ENCODE results near the gene COP1. TPM values are rescaled to one million over a fixed set of nuclear protein-coding genes. Genes with fewer than 3 reads are reported as not detected.
A peak's percentile ranks its signal among the peaks of the same experiment; 100 is the strongest.

COP1 gene
- 100 to 1,000 TPM in 1 of 7 donors, 10 to 100 TPM in 6; 61.0 to 110 (median 78.9) TPM for total RNA-seq
- 10 to 100 TPM; 46.7 to 52.8 (median 49.6) TPM for polyA plus RNA-seq
- long read RNA-seq, donor 1, partial matches to known transcripts, result 0 of 4 reads
- long read RNA-seq, donor 1, other reads (novel, unspliced or antisense), result 0 of 4 reads
- long read RNA-seq, donor 2, partial matches to known transcripts, result 6 of 12 reads
- long read RNA-seq, donor 2, other reads (novel, unspliced or antisense), result 0 of 12 reads

DNA sequence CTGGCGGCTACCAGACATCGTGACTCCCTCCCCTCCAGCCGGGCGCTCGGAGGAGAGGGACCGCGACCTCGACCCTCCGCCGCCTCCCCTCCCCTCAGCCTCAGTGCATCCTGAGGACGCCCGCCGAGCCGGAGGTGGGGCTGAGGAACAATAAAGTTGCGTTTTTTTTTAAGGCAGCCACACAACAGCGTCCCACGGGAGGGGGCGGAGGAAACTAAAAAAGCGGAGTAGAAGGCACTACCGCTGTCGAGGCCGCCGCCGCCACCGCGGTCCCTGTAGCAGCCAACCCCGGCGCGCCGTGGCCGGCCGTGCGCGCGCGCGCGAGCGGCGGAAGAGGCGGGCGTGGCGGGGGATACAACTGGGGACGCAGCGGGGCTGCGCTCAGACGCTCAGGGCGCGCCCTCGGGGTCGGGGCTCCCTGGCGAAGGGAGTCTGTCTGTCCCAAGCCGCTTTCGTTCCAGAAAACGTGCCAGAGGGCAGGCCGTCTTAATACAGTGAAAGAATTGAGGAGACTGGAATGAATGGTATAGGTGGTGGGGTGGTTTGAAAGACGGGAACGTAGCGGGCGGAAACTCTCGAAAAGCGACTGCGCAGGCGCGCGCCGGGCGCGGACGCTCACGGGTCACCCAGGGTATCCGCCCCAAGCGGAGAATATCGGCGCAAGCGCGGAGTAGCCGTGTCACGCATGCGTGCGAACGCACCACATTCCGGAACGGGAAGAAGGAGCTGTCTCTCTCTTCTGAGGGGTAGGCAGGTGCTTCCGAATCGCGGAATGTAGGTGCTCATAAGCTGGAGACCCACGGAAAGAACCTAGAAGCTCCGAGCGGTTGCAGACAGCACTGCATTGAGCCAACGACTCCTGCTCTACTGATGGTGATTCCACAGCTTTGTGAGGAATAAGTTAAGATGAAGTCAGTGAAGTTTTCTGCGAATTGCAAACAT, at the start of gene COP1:
COP1 (minus strand) TSS at position 326 of the 942 bp plus-strand sequence; CDS start at position 18, 308 bp downstream.
- no peaks in the 10 kb centered on the region for H3K27me3 ChIP-seq (replicated peaks in 1 of 7)
- intact Hi-C loops (cut with DNase I; ENCODE audit: low total_unique reads), result no loop called here
- TF ChIP-seq POLR2A (IDR thresholded peaks at IDR 0.05), result peak; percentile 50 to 89 (median 77)
- TF ChIP-seq POLR2AphosphoS5 (IDR thresholded peaks at IDR 0.05), result peak; percentile 92 to 97 (median 95)
- TF ChIP-seq, protein P1, sequence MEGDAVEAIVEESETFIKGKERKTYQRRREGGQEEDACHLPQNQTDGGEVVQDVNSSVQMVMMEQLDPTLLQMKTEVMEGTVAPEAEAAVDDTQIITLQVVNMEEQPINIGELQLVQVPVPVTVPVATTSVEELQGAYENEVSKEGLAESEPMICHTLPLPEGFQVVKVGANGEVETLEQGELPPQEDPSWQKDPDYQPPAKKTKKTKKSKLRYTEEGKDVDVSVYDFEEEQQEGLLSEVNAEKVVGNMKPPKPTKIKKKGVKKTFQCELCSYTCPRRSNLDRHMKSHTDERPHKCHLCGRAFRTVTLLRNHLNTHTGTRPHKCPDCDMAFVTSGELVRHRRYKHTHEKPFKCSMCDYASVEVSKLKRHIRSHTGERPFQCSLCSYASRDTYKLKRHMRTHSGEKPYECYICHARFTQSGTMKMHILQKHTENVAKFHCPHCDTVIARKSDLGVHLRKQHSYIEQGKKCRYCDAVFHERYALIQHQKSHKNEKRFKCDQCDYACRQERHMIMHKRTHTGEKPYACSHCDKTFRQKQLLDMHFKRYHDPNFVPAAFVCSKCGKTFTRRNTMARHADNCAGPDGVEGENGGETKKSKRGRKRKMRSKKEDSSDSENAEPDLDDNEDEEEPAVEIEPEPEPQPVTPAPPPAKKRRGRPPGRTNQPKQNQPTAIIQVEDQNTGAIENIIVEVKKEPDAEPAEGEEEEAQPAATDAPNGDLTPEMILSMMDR (IDR thresholded peaks at IDR 0.05 in 8 of 11, conservative IDR thresholded peaks at IDR 0.05 in 3 of 11), result peak in 8 of 11 experiments; percentile 17 to 61 (median 45)
- WGBS, 5 donors, result 0 to 1% (median 0%) methylated on average over 46 to 92 of the region's 92 CpGs
- H3K27ac ChIP-seq, result peak within 1 kb of the TSS; percentile 94 to 100 (median 97)
- H3K36me3 ChIP-seq, result no peaks in the 10 kb centered on the region
- H3K4me1 ChIP-seq, result peaks cover 30 to 78% (median 52%) of the 10 kb centered on the region in 6 donors
- peak within 1 kb of the TSS; percentile 65 to 95 (median 84) for H3K4me3 ChIP-seq
- DNase-seq, result peak; percentile 99
- H3K9me3 ChIP-seq, result no peaks in the 10 kb centered on the region

DNA sequence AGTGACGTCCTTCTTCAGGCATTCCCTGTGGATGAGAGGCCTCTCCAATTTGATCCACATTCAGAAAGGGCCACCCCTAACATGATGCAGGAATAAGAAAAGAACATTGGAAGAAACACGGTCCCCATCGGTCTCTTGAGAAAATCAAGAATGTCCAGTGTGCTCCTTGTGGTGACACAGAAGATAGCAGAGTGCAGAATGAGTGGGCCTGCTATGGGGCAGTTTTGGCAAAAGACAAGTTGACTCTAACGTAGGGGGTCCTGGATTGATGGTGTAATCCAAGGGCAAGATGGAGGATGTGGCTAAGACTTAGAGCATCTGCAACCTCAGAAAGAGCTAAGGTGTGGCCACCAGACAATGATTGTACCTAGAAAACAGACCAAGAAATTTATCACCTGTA, 45.1 kb upstream of the COP1 start:
- Histone ChIP-seq H3K27ac (no peak overlapping the region), H3K36me3 (no peaks in the 10 kb centered on the region), H3K27me3 (replicated peaks in 1 of 7) (no peaks in the 10 kb centered on the region), H3K9me3 (no peaks in the 10 kb centered on the region), H3K4me3 (no peak overlapping the region), H3K4me1 (no peaks in the 10 kb centered on the region)
- TF ChIP-seq, protein P1 (IDR thresholded peaks at IDR 0.05 in 8 of 11, conservative IDR thresholded peaks at IDR 0.05 in 3 of 11), result no peak
- TF ChIP-seq POLR2A (IDR thresholded peaks at IDR 0.05), result no peak
- TF ChIP-seq POLR2AphosphoS5 (IDR thresholded peaks at IDR 0.05), result no peak
- intact Hi-C loops (cut with DNase I; ENCODE audit: low total_unique reads), result no loop called here
- no peak for DNase-seq
- WGBS, 5 donors, result 83 to 88% (median 87%) methylated on average over 4 of the region's 4 CpGs

DNA sequence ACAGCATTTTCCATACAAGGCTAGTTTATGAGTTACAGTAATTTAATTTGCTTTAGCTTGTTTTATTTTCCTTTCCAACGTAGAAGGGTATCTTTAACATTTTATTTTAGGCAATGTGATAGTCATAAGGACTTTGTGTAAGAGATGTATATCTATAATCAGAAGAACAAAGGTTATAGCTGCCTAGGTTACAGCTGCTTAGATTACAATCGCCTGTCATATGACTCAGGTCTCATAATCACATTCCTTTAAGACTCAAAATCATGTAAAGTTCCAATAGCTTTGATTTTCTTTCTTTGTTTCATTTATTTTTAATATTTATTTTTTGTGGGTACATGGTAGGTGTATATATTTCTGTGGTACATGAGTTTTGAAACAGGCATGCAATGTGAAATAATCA, 37.8 kb upstream of the COP1 start:
- Histone ChIP-seq H3K4me1 (no peaks in the 10 kb centered on the region), H3K27me3 (replicated peaks in 1 of 7) (no peaks in the 10 kb centered on the region), H3K27ac (no peak overlapping the region), H3K4me3 (no peak overlapping the region), H3K36me3 (no peaks in the 10 kb centered on the region), H3K9me3 (no peaks in the 10 kb centered on the region)
- no peak for DNase-seq
- intact Hi-C loops (cut with DNase I; ENCODE audit: low total_unique reads), result no loop called here
- 72 to 82% (median 79%) methylated on average over 2 of the region's 2 CpGs for WGBS, 5 donors
- TF ChIP-seq, protein P1 (IDR thresholded peaks at IDR 0.05 in 8 of 11, conservative IDR thresholded peaks at IDR 0.05 in 3 of 11), result no peak
- TF ChIP-seq POLR2A (IDR thresholded peaks at IDR 0.05), result no peak

DNA sequence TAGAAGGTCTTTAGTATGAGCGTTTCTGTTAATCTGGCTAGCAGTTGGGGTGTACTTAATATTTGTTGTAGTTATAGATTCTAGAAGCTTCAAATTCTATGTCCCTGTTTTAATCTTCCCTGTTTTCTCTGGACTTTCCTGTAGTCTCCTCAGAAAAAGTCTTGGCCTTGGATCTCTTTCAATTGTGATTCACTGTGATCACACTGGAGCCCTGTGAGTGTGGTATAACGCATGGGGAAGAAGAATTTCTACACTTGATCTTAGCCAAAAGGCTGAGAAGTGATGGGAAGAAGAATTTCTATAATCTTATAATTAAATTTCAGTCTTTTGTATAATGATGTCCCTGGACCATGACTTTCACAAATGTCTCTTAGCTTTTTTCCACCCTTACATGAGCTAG, 36.7 kb upstream of the COP1 start:
- H3K9me3 ChIP-seq, result no peaks in the 10 kb centered on the region
- H3K4me3 ChIP-seq, result no peak overlapping the region
- no peak for DNase-seq
- H3K4me1 ChIP-seq, result no peaks in the 10 kb centered on the region
- H3K36me3 ChIP-seq, result no peaks in the 10 kb centered on the region
- H3K27ac ChIP-seq, result no peak overlapping the region
- no peak for TF ChIP-seq POLR2AphosphoS5 (IDR thresholded peaks at IDR 0.05)
- TF ChIP-seq, protein P1 (IDR thresholded peaks at IDR 0.05 in 8 of 11, conservative IDR thresholded peaks at IDR 0.05 in 3 of 11), result no peak
- intact Hi-C loops (cut with DNase I; ENCODE audit: low total_unique reads), result no loop called here
- WGBS, 5 donors, result 73 to 89% (median 82%) methylated on average over 2 of the region's 2 CpGs
- no peaks in the 10 kb centered on the region for H3K27me3 ChIP-seq (replicated peaks in 1 of 7)

Data from spleen (tissue), 13 donors.